Stimulated activated CD4-positive, alpha-beta T cell treated with anti-CD3 and anti-CD28 coated beads, Interleukin-15, amount 100 ng/mL, for 24 hours (primary cell): Measurements from ENCODE around the gene RAB3C.

ENCODE experiments used
- DNase-seq: peaks from one replicate; pipeline ENCODE4 v3.0.0-alpha.2; 2020

Gene RAB3C

GRCh38 chr5:58844395-58844794 is 261.5 kb downstream of the RAB3C start:
- DNase-seq, result no peak

DNA sequence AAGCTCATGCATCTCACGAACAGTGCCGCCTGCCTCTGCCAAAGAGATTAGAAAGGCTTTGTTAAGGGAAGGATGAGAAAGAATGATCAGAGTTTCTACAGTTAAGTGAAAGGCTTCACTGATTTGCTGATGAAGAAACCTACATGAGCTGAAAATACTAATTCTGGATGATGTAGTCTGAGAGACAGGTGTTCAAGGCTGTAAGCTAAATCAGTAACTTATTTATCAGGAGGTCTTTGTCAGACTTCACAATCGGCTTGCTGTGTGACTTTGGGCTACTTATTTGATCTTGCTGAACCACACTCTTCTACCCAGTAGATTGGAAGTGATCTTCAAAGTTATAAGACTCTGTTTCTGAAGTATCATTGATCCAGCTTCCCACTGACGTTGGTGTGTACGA is 264.2 kb downstream of the RAB3C start:
- no peak for DNase-seq

DNA sequence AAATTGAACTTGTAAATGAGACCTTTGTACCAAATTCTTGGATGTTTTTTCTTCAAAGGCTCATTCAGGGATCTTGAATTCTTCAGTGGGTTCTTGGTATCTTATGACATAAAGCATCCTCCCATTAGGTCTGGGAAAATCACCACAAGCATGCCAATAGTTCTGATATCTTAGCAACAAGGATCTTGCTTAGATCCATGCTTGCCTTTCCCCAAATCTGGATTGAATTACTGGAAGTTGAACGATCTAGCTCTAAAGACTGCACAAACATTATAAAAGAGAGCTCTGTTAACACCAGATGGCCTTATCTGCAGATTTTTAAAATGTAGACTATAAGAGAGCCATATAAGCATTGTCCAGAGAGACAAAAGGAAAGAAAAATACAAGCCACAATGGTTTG is 266.3 kb downstream of the RAB3C start:
- no peak for DNase-seq

DNA sequence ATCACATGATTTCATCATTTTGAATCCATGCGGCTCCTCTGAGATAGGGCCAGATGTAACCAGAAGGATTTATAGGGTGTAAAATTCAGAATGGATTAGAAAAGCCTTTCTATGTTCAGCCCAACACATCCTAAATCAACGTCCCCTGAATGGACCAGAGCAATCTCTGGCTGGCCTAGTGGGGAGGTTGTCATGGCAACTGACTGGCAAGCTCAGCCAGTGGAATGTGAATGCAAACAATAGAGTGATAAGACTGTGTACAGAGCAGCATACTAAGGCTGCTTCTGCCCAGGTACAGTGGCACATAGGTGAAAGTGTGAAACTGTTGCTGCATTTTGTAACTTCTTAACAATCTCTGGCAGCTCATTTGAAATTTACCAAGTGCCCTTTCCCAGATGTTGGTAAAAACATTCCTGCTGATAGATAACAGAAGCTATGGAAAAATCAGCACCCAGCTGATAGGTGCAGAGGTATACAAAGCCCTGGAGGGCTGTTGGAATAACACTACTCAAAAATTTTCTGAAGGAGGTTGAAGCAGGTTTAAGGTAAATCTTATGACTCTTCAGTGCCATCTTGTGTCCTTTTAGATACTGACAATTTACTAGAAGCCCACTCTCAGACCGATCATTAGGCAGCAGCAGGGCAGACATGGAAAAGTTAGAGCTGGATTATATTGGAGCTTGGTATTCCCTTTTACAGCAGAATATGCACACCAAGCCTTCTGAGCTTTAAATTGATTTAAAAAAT is 267.2 kb downstream of the RAB3C start:
- DNase-seq, result no peak

GRCh38 chr5:58851153-58851552 is 268.3 kb downstream of the RAB3C start:
- no peak for DNase-seq

GRCh38 chr5:58851571-58851970 is 268.7 kb downstream of the RAB3C start:
- DNase-seq, result no peak

GRCh38 chr5:58852566-58852965 is 269.7 kb downstream of the RAB3C start:
- DNase-seq, result no peak

DNA sequence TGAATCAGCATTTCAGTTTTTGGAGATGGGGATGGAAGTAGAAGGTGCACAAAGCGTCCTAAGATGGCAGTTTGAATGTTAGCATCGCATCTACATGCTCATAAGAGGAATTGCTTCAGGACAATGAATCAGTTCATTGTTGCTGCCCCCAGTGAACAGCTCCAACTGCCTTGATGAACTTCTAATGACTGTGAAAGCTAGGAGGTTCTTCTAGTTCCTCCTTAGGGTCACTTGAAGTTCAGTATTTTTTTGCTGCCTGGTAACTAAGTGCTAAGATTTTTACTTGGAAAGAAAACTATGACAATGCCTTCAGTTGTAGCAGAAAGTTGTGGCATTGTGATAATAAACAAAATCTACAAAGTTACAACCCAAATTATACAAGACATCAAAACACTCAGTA is 271.6 kb downstream of the RAB3C start:
- DNase-seq, result no peak

GRCh38 chr5:58855851-58856739 is 273.2 kb downstream of the RAB3C start:
- no peak for DNase-seq

DNA sequence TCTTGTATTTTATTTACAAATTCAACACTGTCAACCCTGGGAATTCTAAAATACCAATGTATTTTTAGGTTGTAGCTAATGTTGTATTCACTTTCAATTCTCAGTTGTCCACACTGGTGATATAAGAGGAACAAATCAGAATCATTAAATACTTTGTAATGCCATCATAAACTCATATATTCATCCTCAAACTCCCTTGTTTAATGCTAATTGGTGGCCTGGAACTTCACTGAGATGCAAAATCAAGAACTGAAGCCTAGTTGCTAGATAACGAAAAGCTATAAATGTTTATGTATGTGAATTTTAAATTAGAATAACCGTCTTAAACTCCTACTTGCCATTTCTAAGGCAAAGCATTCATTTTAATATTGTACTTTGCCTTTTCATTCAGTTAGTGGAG is 274.7 kb downstream of the RAB3C start:
- DNase-seq, result no peak

DNA sequence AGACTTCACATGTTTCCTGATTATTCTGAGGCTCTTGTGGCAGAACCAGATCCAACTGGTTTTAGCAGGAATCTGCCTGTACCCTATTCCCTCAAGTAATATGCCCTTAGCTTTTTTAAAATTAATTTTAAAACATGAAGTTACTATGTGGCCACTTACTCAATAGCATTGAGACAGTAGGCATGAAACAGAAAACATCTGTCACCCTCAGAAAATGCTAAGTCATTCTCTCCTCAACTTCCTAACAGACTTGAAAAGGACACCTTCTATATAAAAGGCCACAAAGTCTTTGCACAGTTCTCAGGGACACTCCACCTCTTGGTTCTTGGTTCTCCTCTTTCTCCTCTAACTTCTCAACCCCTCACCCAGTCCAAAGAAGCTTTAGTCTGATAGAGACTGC is 277.8 kb downstream of the RAB3C start:
- DNase-seq, result no peak

DNA sequence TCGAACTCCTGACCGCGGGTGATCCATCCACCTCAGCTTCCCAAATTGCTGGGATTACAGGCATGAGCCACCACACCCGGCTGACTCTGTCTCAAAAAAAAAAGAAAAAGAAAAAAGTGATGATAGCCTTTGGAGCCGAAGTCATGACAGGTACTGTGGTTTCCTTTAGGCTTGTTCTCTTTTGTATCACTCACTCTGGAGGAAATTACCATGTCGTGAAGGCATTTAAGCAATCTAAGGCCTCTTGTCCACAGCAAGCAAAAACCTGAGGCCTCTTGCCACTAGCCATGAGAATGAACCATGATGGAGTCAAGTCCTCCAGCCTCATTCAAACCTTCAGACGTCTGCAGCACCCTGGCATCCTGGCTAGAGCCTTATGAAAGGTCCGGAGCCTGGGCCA is 286.1 kb downstream of the RAB3C start:
- DNase-seq, result no peak

GRCh38 chr5:58871648-58872242 is 288.9 kb downstream of the RAB3C start:
- peak; percentile 28 for DNase-seq

GRCh38 chr5:58872670-58873273 is 289.9 kb downstream of the RAB3C start:
- DNase-seq, result no peak

DNA sequence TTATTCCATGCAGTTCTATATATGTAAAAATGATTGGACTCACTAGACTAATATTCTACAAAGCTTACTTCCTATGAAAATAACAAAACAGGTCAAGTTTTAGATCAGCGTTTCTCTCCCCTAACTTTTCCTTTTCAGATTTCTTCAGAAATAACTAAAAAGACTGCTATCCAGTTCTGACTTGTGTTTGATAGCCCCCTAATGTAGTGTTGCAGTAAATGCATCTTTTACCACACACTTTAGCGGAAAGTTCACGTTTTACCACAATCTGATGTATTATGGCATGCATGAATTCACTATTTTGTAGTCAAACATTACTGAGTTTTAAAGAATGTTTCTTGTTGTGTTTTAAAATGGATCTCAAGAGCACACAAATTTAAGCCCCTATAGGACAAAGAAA is 292.7 kb downstream of the RAB3C start:
- no peak for DNase-seq

GRCh38 chr5:58885260-58885659 is 302.4 kb downstream of the RAB3C start:
- no peak for DNase-seq

DNA sequence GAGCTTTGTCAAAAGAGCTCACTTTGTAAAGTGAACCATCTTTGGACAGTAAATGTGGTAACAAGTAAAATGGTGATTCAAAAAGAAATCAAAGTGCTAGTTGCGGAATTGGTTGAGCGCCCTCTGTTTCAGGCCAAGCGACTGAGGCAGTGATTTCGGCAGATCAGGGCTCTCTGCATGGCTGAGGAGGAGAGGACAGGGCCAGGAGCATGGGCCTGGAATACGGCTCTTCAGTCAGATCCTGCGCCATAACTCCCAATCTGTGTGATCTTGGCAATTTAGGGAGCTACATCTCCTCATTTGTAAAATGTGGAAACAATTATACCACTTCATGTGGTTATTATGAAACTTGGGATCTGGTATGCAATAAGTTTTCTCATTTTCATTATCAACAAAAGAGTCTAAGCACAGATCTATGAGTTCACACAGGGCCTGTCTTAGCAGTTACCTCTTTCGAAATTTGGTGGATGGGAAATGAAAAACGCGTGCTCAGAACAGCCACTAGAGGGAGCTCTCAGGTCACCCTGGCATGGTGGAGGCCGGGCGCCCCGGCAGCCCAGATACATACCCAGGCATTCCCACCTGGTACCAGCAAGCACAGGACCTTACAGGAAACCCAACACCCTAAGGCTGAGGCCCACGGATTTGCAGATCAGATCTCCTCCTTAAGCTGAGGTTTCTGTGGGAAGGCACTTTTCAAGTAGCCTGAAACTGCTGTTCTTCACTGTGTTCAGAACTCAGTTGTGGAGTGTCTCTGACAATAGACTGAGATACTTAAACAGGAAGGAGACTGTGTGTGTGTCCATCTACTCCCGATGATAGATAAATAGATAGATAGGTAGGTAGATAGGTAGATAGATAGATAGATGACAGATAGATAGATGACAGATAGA is 303.7 kb downstream of the RAB3C start:
- peak; percentile 75 for DNase-seq

- no peak for DNase-seq
Measured at GRCh38 chr5:58887311-58887710, 304.4 kb downstream of the RAB3C start.

- no peak for DNase-seq
Measured at GRCh38 chr5:58887721-58888409, 305.0 kb downstream of the RAB3C start.

GRCh38 chr5:58890265-58890664 is 307.4 kb downstream of the RAB3C start:
- no peak for DNase-seq

DNA sequence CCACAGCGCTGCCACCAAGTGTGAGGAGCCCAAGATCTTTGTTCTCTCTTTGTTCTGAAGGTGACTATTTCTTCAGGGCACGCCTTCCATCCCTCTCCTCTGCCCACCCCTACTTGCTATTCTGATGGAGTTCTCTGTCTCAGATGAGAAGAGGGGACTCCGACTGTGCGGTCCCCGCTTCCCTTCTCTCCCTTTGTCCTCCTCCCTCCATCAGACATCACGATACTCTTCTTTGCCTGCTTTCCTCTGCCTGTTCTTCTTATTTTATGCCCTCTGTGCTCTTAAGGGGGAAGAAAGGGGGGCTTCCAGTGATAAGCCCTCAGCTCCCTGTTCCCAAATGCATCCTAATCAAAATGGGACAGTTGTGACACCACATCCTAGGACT is 307.8 kb downstream of the RAB3C start:
- no peak for DNase-seq
